ENCODE data around the gene ARMC9. TPM values are rescaled to one million over a fixed set of nuclear protein-coding genes. Genes with fewer than 3 reads are reported as not detected.

ARMC9 gene
- total RNA-seq, 2 donors from 2014 or later = 6.9 to 10.1 TPM

- ATAC-seq (no peak), DNase-seq (no peak)
- no peaks in the 10 kb centered on the region for H3K9me3 ChIP-seq
- peaks cover 15% of the 10 kb centered on the region for H3K4me1 ChIP-seq
- intact Hi-C loops (cut with DNase I) = no loop called here
- 85 to 88% methylated on average over 5 of the region's 5 CpGs for WGBS, 2 donors
- H3K4me3 ChIP-seq = no peak overlapping the region
- H3K27ac ChIP-seq = no peak overlapping the region
- H3K27me3 ChIP-seq = no peaks in the 10 kb centered on the region
- TF ChIP-seq, protein P1, sequence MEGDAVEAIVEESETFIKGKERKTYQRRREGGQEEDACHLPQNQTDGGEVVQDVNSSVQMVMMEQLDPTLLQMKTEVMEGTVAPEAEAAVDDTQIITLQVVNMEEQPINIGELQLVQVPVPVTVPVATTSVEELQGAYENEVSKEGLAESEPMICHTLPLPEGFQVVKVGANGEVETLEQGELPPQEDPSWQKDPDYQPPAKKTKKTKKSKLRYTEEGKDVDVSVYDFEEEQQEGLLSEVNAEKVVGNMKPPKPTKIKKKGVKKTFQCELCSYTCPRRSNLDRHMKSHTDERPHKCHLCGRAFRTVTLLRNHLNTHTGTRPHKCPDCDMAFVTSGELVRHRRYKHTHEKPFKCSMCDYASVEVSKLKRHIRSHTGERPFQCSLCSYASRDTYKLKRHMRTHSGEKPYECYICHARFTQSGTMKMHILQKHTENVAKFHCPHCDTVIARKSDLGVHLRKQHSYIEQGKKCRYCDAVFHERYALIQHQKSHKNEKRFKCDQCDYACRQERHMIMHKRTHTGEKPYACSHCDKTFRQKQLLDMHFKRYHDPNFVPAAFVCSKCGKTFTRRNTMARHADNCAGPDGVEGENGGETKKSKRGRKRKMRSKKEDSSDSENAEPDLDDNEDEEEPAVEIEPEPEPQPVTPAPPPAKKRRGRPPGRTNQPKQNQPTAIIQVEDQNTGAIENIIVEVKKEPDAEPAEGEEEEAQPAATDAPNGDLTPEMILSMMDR (IDR thresholded peaks at IDR 0.05) = no peak
- TF ChIP-seq POLR2A (IDR thresholded peaks at IDR 0.05) = no peak
- H3K36me3 ChIP-seq (replicated peaks in 1 of 2; ENCODE audit: insufficient read depth in 1 of 2, low read depth in 2 of 2) = no peaks in the 10 kb centered on the region
Observed at GRCh38 chr2:231351648-231352047, 153.2 kb downstream of the ARMC9 start.

DNA sequence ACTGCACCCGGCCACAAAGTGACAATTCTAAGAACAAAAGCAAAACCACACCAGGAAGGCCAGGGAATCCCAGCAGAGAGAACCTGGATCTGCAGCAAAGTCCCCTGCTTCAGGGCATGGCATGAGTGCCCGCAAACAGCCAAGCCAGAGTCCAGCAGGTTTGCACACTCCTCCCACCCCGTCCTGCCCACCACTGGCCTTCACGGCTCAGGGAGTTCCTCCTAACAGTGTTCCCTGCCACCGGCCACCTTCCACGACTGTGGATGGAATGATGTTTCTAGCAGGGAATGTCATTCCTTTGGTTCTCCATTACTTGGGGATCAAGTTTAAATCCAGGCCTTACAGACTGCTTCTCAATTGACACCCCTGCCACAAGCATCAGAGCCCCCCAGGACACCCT, 155.0 kb downstream of the ARMC9 start:
- peaks cover 10% of the 10 kb centered on the region for H3K4me1 ChIP-seq
- DNase-seq = no peak
- no peaks in the 10 kb centered on the region for H3K36me3 ChIP-seq (replicated peaks in 1 of 2; ENCODE audit: insufficient read depth in 1 of 2, low read depth in 2 of 2)
- H3K27me3 ChIP-seq = no peaks in the 10 kb centered on the region
- no peak for ATAC-seq
- WGBS, 2 donors = 92 to 93% methylated on average over 5 to 6 of the region's 6 CpGs
- intact Hi-C loops (cut with DNase I) = no loop called here
- H3K27ac ChIP-seq = no peak overlapping the region
- no peak overlapping the region for H3K4me3 ChIP-seq
- H3K9me3 ChIP-seq = no peaks in the 10 kb centered on the region
- TF ChIP-seq, protein P1 (IDR thresholded peaks at IDR 0.05) = no peak
- no peak for TF ChIP-seq POLR2A (IDR thresholded peaks at IDR 0.05)

GRCh38 chr2:231355508-231356465, 157.4 kb downstream of the ARMC9 start:
- Histone ChIP-seq H3K4me1 (peaks cover 10% of the 10 kb centered on the region), H3K4me3 (no peak overlapping the region), H3K9me3 (no peaks in the 10 kb centered on the region), H3K27me3 (no peaks in the 10 kb centered on the region), H3K27ac (peak overlapping the region in 1 of 4 donors; percentile 29), H3K36me3 (replicated peaks in 1 of 2; ENCODE audit: insufficient read depth in 1 of 2, low read depth in 2 of 2) (no peaks in the 10 kb centered on the region)
- DNase-seq (no peak), ATAC-seq (peak; percentile 22)
- WGBS, 2 donors = 75 to 76% methylated on average over 23 to 28 of the region's 28 CpGs
- intact Hi-C loops (cut with DNase I) = no loop called here
- no peak for TF ChIP-seq POLR2A (IDR thresholded peaks at IDR 0.05)
- TF ChIP-seq, protein P1 (IDR thresholded peaks at IDR 0.05) = peak in 1 of 7 experiments; percentile 6

GRCh38 chr2:231356466-231356844, 158.0 kb downstream of the ARMC9 start:
- intact Hi-C loops (cut with DNase I) = no loop called here
- 29 to 44% methylated on average over 5 of the region's 5 CpGs for WGBS, 2 donors
- DNase-seq (peak in 3 of 4 donors; percentile 49 to 56 (median 52)), ATAC-seq (peak; percentile 47)
- no peaks in the 10 kb centered on the region for H3K36me3 ChIP-seq (replicated peaks in 1 of 2; ENCODE audit: insufficient read depth in 1 of 2, low read depth in 2 of 2)
- no peaks in the 10 kb centered on the region for H3K27me3 ChIP-seq
- H3K4me3 ChIP-seq = no peak overlapping the region
- TF ChIP-seq POLR2A (IDR thresholded peaks at IDR 0.05) = no peak
- TF ChIP-seq, protein P1 (IDR thresholded peaks at IDR 0.05) = no peak
- peaks cover 10% of the 10 kb centered on the region for H3K4me1 ChIP-seq
- H3K27ac ChIP-seq = peak overlapping the region in 1 of 4 donors; percentile 29
- no peaks in the 10 kb centered on the region for H3K9me3 ChIP-seq

All from body of pancreas (tissue), 4 donors.